Mesenteric fat pad (tissue), 1 donor: ENCODE measurements around the gene C12orf76. TPM values are rescaled to one million over a fixed set of nuclear protein-coding genes. Genes with fewer than 3 reads are reported as not detected.
"Not testable (repeated sequence)": the region's sequence is repeated elsewhere in the genome, so short reads cannot be mapped to it uniquely, and the experiment has no call there.

Experiments used
- DNase-seq: peaks from one replicate; pipeline ENCODE4 v3.0.0-alpha.2; 2020; ENCODE audit warnings: low spot score
- total RNA-seq: library from RNA; stranded (reverse); fragmentation: NEBNext Ultra II Directional; extraction: Animal tissue kit (Norgen Biotek cat#: 25700); gene quantifications from one replicate; pipeline ENCODE4 v1.2.1, GENCODE V29; 2021
- donor health status: DM: yes; HTN: yes; CAD: no.

The C12orf76 gene
- total RNA-seq, 1 donor from 2014 or later, result 6.4 TPM

DNA sequence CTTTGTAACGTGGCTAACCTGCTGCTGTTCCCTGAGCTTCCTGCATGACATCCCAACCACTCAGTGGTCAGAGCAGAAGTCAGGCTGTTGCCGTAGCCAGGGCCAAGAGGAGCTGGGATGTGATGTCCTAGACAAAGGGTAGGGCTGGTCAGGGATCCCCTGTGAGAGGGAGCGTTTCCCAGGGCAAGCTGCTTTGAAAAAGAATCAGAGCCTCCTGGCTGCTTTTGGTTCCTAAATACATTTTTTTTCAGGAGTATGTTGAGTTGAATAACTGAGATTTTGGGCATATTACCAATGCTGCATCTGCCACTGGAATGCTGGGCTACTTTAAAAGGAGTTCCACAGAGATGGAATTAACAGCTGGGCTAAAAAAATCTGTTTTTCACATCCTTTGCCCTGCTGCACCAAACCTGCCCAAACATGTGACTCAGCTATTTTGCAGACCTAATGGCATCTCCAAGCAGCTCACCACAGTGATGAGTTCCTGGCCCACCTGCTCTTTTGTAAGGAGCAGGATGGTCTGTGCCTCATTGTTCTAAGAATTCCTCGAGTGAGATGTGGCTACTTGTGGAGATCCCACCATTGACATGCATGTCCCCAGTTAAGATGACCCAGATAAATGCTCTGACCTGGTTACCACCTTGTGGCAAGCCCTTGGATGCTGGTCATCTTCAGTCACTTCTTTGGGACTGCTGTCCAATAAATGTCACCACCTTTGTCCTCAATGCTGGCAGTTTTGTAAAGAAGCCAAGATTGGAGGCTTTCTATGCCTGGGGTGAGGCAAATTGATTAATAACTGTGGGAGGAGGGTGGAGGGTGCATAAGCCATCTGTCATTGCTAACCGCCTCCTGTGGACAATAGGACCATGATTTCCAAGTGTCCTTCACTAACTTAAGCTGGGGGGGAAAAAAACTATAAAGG is 25.0 kb downstream of the C12orf76 start:
- DNase-seq, result no peak

DNA sequence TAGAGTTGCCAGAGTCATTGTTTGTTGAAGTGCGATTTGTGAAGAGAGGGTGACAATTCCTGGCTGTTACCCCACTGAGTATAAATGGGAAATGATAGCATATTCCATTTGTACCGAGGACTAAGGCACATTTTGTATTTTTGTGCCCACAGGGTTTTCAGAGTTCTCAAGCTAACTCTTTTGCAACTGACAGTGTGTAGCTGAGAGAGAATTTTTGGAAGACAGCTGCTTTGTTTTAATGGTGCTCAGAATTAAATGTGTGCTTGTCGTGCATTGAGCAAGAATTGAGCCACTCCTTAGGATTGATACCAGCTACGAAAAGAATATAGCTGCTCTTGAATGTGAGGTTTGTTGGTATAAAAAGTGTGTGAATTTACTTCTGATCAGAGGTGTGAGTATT is 27.4 kb downstream of the C12orf76 start:
- no peak for DNase-seq

DNA sequence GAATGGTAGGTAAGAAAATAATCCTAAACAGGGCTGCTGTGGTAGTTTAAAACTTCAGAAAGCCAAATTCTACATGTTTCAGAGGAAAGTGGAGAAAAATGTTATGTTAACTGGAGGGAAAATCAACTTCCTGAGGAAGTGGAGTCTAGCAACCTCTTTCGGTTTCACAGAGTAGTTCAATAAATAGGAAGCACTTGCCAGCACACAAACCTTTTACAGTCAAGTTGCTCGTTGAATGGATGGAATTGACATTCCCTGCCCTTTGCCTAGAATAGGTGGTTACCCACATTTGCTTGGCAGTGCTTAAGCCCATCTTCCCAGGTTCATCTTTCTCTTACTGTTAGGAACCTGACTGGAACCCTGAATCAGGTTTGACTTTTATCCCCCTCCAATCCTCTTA is 33.2 kb downstream of the C12orf76 start:
- no peak for DNase-seq

DNA sequence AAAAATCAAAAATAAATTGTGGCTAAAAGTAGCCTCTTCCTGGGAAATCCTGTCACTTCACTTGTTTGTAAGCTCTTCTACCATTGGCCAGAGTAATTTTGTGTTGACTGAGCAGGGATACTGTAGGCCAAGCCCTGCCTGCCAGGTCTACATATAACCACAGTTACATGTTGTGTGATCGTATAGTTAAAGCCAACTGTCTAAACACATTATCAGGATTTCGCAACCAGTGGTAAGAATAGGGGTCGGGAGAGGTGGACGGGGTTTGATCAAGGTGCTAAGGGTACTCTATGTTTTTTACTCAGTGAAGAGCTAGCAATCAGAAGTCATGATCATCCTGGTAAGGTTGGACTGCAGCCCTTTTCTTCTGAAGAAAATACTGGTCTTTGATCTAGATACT is 35.7 kb downstream of the C12orf76 start:
- DNase-seq, result no peak

DNA sequence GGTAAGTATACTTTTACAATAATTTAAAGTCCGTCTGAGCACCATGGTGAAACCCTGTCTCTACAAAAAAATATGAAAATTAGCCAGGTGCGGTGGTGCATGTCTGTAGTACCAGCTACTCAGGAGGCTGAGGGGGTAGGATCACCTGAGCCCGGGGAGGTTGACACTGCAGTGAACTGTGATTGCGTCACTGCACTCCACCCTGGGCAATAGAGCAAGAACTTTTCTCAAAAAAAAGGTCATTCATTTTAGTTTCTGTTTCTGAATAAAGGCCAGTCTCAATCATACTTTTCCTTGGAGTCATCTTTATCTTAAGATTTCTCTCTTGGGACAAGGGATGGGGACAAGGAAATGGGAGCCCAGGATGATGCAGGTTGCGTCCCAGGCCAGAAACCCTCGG is 36.2 kb downstream of the C12orf76 start:
- no peak for DNase-seq

DNA sequence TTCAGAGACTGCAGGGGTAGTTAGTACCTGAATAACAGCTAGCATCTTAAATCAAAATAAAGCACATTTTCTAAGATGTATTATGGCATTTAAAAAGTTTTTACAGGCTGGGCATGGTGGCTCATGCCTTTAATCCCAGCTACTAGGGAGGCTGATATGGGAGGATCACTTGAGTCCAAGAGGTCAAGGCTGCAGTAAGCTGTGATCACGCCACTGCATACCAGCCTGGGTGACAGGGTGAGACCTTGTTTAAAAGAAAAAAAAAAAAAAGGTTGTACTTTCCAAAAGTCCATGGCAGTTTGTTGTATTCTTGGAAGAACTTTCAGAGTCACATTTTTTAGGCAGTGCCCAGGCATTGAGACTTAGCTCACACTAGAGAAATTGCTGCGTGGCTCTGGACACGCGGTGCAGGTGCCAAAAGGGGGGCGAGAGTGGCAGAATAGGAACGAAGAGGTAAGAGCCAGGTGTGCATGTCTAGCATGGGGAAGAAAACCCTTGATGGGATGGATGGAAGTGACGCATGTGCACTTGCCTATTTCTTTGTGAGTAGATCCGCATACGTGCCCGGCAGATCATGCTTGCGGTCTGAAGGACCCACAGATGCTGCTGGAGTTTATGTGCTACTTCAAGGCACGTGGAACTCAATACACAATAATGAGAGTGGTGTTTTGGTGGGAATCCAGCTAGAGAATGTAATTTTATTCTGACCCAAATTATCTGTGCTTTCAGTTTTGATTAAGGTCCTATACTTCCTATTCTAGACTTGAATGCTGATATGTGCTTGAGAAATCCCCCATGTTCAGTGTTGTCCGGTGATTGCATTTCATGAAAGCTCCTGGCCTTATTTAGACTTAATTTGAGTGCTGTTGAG is 37.2 kb downstream of the C12orf76 start:
- DNase-seq, result no peak

DNA sequence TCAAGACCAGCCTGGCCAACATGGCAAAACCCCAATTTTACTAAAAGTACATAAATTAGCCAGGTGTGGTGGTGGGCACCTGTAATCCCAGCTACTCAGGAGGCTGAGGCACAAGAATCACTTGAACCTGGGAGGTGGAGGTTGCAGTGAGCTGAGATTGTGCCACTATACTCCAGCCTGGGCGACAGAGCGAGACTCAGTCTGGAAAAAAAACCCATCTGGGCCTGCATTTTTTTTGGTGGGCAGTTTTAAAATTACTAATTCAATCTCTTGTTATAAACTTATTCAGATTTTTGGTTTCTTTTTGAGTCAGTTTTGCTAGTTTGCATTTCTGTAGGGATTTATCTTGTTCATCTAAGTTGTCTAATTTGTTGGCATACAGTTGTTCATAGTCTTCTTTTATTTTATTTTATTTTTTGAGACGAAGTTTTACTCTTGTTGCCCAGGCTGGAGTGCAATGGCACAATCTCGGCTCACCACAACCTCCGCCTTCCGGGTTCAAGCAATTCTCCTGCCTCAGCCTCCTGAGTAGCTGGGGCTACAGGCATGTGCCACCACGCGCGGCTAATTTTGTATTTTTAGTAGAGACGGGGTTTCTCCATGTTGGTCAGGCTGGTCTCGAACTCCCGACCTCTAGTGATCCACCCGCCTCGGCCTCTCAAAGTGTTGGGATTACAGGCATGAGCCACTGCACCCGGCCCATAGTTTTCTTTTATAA is 39.5 kb downstream of the C12orf76 start:
- DNase-seq, result not testable (repeated sequence)

DNA sequence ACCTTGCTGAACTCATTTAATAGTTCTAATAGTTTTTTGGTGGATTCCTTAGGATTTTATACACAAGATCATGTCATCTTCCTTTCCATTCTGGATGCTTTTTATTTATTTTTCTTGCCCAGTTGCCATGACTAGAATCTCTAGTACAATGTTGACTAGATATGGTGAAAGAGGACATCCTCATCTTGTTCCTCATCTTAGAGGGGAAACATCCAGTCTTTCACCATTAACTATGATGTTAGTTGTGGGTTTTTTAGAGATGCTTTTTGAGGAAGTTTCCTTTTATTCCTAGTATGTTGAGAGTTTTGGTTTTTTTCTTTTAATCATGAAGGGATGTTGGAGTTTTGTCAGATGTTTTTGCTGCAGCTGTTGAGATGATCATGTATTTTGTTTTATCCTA is 40.4 kb downstream of the C12orf76 start:
- no peak for DNase-seq

DNA sequence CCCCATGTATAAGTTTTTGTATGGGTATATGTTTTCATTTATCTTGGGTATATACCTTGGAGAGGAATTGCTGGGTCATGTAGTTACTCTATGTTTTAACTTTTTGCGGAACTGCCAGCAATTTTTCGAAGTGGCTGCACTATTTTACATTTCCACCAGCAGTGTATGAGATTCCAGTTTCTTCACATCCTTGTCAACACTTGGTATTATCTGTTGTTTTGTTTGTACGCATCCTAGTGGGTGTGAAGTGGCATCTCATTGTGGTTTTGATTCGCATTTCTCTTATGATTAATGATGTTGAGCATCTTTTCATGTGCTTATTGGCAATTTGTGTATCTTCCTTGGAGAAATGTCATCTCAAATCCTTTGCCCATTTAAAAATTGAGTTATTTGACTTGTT is 42.2 kb downstream of the C12orf76 start:
- DNase-seq, result no peak

DNA sequence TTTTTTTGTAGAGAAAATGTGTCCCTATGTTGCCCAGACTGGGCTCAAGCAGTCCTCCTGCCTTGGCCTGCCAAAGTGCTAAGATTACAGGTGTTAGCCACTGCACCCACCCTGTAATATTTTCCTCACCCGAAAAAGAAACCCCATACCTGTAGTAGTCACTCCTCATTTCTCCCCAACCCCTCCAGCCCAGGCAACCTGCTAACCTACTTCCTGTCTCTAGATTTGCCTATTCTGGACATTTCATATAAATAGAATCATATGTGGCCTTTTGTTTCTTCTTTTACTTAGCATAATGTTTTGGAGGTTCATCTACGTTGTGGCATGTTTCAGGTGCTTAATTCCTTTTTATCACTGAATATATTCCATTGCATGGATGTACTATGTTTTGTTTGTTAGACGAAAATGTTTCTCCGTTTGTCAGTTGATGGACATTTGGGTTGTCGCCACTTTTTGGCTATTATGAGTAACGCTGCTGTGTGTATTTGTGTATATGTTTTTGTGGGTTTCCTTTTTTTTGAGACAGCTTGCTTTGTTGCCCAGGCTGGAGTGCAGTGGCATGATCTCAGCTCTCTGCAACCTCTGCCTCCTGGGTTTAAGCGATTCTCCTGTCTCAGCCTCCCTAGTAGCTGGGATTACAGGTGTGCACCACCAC is 42.9 kb downstream of the C12orf76 start:
- DNase-seq, result no peak

DNA sequence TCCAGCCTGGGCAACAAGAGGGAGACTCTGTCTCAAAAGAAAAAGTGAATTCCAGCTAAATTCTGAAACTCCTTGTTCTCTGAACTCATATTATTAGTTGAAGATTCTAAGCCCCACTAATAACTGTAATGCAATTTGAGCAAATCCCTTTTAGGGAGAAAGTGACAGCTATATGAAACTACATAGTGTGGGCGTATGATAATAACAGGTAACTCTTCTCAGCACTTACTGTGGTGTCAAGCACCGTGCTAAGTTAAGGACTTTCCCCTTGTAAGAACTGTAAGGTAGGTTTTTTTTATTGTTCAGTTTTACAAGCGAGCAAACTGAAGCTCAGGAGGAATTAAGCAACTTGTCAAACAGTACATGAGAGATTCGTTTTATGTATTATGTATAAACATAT is 43.7 kb downstream of the C12orf76 start:
- DNase-seq, result no peak

DNA sequence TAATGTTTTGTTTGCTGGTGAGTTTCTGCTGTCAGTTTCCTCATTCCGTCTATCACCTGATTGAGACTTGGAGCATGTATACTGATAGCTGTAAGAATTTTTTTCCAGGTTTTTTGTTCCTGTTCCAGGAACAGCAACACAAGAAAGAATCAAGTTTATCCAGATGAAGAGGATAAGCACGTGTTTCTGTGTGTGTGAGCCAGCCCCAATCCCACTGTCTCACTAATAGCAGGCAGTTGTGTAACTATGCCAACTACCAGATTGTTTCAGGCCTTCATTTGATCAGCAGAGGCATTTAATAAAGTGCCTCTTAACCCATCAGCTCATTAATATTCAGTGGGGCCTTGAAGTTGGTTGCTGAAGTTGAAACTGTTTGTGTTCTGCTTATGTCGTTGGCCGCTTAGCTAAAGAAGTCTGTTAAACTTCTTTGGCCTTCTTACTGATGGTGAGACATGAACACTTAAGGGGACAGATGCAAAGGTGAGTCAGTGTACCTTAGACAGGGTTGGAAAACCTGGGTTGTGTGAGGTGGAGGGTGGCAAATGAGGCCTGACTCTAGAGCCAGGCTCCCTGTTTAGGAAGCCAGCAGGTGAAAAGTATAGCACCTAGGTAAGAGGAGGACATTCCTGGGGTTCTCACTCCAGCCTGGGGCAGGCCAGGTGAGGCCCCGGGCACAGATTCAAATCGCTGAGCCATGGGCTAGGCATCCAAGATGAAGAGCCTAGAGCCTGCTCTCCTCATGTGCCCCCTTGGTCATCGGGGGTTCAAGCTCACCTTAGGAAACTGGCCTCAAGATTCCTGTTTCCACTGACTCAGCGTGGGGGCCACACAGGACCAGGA is 45.4 kb downstream of the C12orf76 start:
- DNase-seq, result no peak

DNA sequence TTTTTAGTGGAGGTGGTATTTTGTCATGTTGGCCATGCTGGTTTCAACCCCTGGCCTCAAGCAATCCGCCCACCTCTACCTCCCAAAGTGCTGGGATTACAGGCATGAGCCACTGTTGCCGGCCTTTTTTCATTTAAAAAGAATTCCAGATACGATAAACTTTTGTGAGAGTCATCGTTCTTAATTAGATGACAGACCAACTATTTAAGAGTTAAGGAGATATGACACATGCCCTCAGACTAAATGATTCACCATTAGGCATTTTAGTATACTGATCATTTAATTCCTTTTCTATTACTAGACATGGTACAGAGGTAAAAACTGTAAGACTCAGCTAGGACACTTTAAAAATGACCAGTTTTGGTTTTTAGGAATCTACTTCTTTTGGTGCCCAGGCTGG is 46.7 kb downstream of the C12orf76 start:
- no peak for DNase-seq

DNA sequence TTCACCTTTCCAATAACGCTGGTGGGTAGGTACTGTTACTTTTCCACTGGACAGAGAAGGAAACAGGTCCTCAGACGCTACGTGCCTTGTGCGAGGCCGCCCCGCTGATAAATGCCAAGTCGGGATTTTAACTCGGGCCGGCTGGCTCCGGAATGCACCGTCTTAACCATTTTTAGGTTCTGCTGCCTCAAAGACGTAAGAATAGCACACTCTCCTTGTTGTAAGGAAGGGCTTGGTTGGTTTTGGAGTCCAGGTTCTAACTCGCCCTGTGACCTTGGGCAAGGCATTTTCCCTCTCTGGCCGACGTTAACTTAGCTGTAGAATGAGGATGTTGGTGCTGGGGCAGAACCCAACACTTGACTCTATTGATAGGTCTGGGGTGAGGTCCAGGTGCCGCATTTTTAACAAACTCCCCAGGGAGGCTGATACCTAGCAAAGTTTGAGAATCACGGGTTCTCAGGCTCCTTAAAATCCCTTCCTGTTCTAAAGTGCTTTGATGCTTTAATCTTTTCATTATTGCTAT is 48.3 kb downstream of the C12orf76 start:
- no peak for DNase-seq

DNA sequence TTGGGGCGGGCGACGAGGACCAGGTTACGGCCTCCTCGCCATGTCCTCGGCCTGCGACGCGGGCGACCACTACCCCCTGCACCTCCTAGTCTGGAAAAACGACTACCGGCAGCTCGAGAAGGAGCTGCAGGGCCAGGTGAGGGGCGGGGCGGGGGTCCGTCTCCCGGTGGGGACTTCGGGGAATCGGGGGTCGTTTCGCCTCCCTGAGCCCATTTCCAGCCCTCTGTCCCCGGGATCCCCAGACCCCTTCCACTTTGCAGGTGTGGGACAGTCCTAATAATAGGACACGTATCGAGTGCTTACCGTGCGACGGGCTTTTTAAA is 48.7 kb downstream of the C12orf76 start:
- DNase-seq, result no peak

DNA sequence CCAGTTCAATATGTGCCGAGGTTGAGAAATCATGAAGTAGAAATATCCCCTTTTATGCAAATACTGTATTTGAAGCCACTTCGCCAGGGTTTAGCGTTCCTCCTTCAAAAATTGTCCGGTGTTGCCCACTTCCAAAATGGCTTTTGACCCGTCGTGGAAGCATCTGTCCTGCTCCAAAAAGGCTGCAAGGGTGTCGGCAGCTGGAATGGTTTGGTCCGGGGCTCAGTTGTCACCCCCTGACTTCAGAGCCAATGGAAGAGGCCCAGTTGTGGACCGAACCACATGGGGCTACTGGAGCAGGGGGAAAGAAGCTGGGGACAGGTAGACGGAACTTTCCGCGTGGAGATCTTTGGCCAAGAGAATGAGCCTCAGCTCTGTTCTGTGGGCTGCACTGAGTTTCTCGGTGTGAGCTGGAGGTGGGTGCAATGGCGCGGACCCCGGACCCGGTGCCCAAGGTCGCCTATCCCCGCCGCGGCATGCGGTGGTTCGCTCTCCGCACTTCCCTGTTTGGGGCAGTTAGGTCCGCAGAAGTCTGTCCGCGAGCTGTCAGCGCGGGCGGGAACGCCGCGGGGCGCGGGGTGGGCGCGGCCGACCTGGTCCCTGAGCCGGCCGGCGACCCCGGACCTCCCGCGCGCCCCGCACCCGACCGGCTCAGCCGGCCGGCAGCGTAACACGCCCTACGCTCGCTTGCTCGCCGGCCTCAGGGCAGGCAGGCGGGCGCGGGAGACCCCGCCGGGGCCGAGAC is 49.2 kb downstream of the C12orf76 start, which contains the start of gene ANKRD13A:
Gene ANKRD13A, plus strand, starts transcription at position 527 of the 745 bp plus-strand sequence. CDS start 259 bp downstream, outside the sequence.
- DNase-seq, result peak; percentile 95

DNA sequence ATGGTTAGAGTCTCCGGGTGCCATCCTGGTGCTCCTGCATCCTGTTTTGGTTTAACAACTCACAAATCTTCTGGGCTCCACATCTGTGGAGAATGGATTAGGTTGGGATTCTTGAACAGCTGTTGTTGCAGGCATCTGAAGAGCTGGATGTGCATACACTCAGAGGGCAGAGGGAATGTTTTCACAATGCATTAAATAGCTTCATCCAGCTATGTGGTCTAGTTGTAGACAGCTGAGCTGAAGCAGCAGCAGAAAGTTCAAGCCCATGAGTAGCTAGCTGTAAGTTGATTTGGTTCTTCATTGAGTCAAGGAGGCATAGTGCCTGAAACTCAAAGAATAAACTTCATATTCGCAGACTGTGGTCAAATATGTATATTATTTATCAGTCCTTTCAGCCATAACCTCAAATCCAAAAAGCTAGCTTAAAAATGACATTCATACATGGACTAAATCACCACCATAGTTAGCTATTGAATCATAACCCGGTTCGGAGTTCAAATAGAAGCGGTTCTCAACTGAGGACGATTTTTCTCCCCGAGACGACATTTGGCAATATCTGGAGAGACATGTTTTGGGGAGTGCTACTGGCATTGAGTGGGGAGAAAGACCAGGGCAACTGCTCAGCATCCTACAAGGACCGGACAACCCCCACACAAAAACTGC is 50.0 kb downstream of the C12orf76 start:
- DNase-seq, result no peak

DNA sequence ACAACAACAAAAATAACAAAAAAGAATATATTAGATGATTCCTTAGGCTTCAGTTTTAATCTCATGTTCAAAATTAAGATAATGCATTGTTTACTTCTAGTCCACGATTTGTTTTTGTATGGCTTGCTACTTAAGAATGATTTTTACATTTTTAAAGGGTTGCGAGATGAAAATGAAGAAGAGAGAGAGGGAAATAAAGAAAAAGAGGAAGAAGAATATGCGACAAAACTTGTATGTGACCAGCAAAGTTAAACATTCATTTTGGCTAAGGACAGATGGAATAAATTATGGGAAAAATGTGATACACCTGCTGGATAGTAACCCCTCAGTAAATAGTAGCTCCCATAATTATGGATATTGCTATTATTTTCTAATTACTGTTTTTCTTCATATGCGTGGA is 50.9 kb downstream of the C12orf76 start:
- DNase-seq, result no peak

DNA sequence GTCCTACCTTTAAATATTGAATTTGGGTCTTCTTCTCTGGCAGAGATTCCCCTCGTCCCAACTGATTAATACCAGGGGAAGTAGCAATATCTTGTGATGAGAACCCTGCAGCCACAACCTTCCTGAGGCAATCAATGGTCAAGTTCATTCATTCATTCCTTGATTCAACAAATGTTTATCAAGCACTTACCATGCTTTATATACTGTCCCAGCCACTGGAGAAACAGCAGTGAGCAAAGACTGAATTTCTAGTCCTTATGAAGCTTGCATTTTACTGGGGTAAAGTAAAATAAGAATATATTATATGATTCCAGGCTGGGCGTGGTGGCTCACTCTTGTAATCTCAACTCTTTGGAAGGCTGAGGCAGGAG is 51.9 kb downstream of the C12orf76 start:
- DNase-seq, result no peak
